A204.1 (cell line): ENCODE measurements around the gene CKS1B.

Experiments
- FAIRE-seq: peaks from 2 replicates; lab custom pipeline; 2012; peaks lifted over from hg19 to GRCh38; lab: Jason Lieb, UNC

Gene CKS1B

GRCh38 chr1:154987326-154987725 is 12.8 kb downstream of the CKS1B start:
- FAIRE-seq: no peak

GRCh38 chr1:154988058-154988954 is 13.8 kb downstream of the CKS1B start:
- FAIRE-seq: no peak

- FAIRE-seq: no peak
These were observed 14.8 kb downstream of the CKS1B start for GRCh38 chr1:154989195-154989860.

- no peak for FAIRE-seq
These were observed 15.8 kb downstream of the CKS1B start for GRCh38 chr1:154990276-154990675.

GRCh38 chr1:154992721-154993571 is 18.5 kb downstream of the CKS1B start:
- no peak for FAIRE-seq

- no peak for FAIRE-seq
These were observed 19.2 kb downstream of the CKS1B start, which contains the start of gene LENEP for GRCh38 chr1:154993572-154994268. TSS of gene LENEP (plus strand) at chr1:154993586. CDS start at chr1:154993608, 22 bp downstream.

GRCh38 chr1:154994269-154994587 is 19.7 kb downstream of the CKS1B start:
- FAIRE-seq: no peak

GRCh38 chr1:154994591-154994990 is 20.1 kb downstream of the CKS1B start:
- no peak for FAIRE-seq

- FAIRE-seq: peak; percentile 30
These were observed 21.0 kb downstream of the CKS1B start for GRCh38 chr1:154995301-154995983.

GRCh38 chr1:154996966-154997701 is 22.7 kb downstream of the CKS1B start:
- no peak for FAIRE-seq

GRCh38 chr1:154998201-154998780 is 23.8 kb downstream of the CKS1B start:
- no peak for FAIRE-seq

- FAIRE-seq: peak; percentile 51
These were observed 24.5 kb downstream of the CKS1B start for GRCh38 chr1:154998818-154999570.

- no peak for FAIRE-seq
These were observed 25.3 kb downstream of the CKS1B start for GRCh38 chr1:154999571-155000410.

GRCh38 chr1:155000411-155000725 is 25.9 kb downstream of the CKS1B start:
- no peak for FAIRE-seq

GRCh38 chr1:155000726-155001424 is 26.4 kb downstream of the CKS1B start:
- FAIRE-seq: no peak

- no peak for FAIRE-seq
These were observed 26.9 kb downstream of the CKS1B start for GRCh38 chr1:155001425-155001674.

GRCh38 chr1:155001675-155002463 is 27.4 kb downstream of the CKS1B start:
- peak; percentile 90 for FAIRE-seq
